OCI-LY1 (cell line): ENCODE data around the gene ROBO1.

Experiments
- CTCF ChIP-seq: fragments of 200-600 bp; sonication (generic), shearing (Covaris generic); IDR thresholded peaks from 2 replicates; pipeline ENCODE4 v1.5.1; 2017; ENCODE audit warnings: mild to moderate bottlenecking, antibody characterized with exemption, low read length, moderate library complexity, mixed read lengths
- EZH2 ChIP-seq: fragments of 200-600 bp; sonication (generic), shearing (Covaris generic); IDR thresholded peaks from 2 replicates; pipeline ENCODE4 v1.8.0; 2017; ENCODE audit warnings: borderline replicate concordance, mixed run types, mild to moderate bottlenecking, antibody characterized with exemption, low read length, moderate library complexity, mixed read lengths

GRCh38 chr3:79159736-79160135, 608.1 kb downstream of the ROBO1 start:
- TF ChIP-seq CTCF (no peak), EZH2 (no peak)
